GM18519 (cell line): ENCODE results near the gene WDR1.

ENCODE experiments used
- ATAC-seq: cut with Tn5 transposase; IDR thresholded peaks from one replicate; pipeline ENCODE4 v1.9.1; 2021; ENCODE audit warnings: mild to moderate bottlenecking, moderate library complexity; ENCODE audit not compliant: unreplicated experiment, low FRiP score

Gene WDR1

GRCh38 chr4:10087152-10087791 is 29.3 kb downstream of the WDR1 start:
- no peak for ATAC-seq

GRCh38 chr4:10086506-10087120 is 30.0 kb downstream of the WDR1 start:
- ATAC-seq = no peak

GRCh38 chr4:10085828-10086505 is 30.6 kb downstream of the WDR1 start:
- ATAC-seq = no peak

- no peak for ATAC-seq
Observed at GRCh38 chr4:10085386-10085785, 31.2 kb downstream of the WDR1 start.

GRCh38 chr4:10084651-10085358 is 31.8 kb downstream of the WDR1 start:
- no peak for ATAC-seq

GRCh38 chr4:10083861-10084641 is 32.5 kb downstream of the WDR1 start:
- no peak for ATAC-seq

- no peak for ATAC-seq
Observed at GRCh38 chr4:10083331-10083771, 33.2 kb downstream of the WDR1 start.

- no peak for ATAC-seq
Observed at GRCh38 chr4:10082459-10083272, 33.9 kb downstream of the WDR1 start.

- no peak for ATAC-seq
Observed at GRCh38 chr4:10082047-10082446, 34.6 kb downstream of the WDR1 start.

GRCh38 chr4:10081218-10081606 is 35.4 kb downstream of the WDR1 start:
- ATAC-seq = no peak

- ATAC-seq = no peak
Observed at GRCh38 chr4:10080589-10081217, 35.9 kb downstream of the WDR1 start.

- no peak for ATAC-seq
Observed at GRCh38 chr4:10079912-10080588, 36.5 kb downstream of the WDR1 start.

- no peak for ATAC-seq
Observed at GRCh38 chr4:10079256-10079655, 37.3 kb downstream of the WDR1 start.

GRCh38 chr4:10078481-10079233 is 37.9 kb downstream of the WDR1 start:
- ATAC-seq = no peak

- ATAC-seq = no peak
Observed at GRCh38 chr4:10077483-10078335, 38.9 kb downstream of the WDR1 start.

GRCh38 chr4:10077076-10077475 is 39.5 kb downstream of the WDR1 start:
- no peak for ATAC-seq

- no peak for ATAC-seq
Observed at GRCh38 chr4:10075953-10076391, 40.6 kb downstream of the WDR1 start.
